IMR-90 (cell line): ENCODE measurements around the gene HOXD8.

Source experiments
- BHLHE40 ChIP-seq: fragments of 150-350 bp; IDR thresholded peaks from 2 replicates; pipeline ENCODE4 v1.6.1; 2016; ENCODE audit warnings: mild to moderate bottlenecking, low read depth, low read length
- CHD1 ChIP-seq: IDR thresholded peaks from 2 replicates; pipeline ENCODE4 v1.6.1; 2012; ENCODE audit warnings: low read depth, low read length, improper control_type of control experiment
- CTCF ChIP-seq: conservative IDR thresholded peaks from 2 replicates; pipeline ENCODE4 v1.5.1; 2012; ENCODE audit warnings: mild to moderate bottlenecking, low read depth, low read length, improper control_type of control experiment
- FOS ChIP-seq: fragments of 150-350 bp; IDR thresholded peaks from 2 replicates; pipeline ENCODE4 v1.6.1; 2016; ENCODE audit warnings: low read depth, low read length
- MAZ ChIP-seq: IDR thresholded peaks from 2 replicates; pipeline ENCODE4 v1.6.1; 2012; ENCODE audit warnings: low read depth, mild to moderate bottlenecking, low read length, improper control_type of control experiment, moderate library complexity, borderline replicate concordance
- NFE2L2 ChIP-seq: fragments of 150-350 bp; IDR thresholded peaks from 2 replicates; pipeline ENCODE4 v1.6.1; 2016; ENCODE audit warnings: low read depth, mild to moderate bottlenecking, low read length
- POLR2A ChIP-seq: IDR thresholded peaks from 2 replicates; pipeline ENCODE4 v1.6.1; 2012; ENCODE audit warnings: mild to moderate bottlenecking, low read depth, low read length
- RFX5 ChIP-seq: IDR thresholded peaks from 2 replicates; pipeline ENCODE4 v1.8.0; 2012; ENCODE audit warnings: low read depth, mild to moderate bottlenecking, low read length, moderate library complexity
- SMC3 ChIP-seq: fragments of 150-350 bp; IDR thresholded peaks from 2 replicates; pipeline ENCODE4 v1.6.1; 2016; ENCODE audit warnings: low read depth, mild to moderate bottlenecking, antibody characterized with exemption, low read length, moderate library complexity

- no peak for TF ChIP-seq CTCF
- TF ChIP-seq CHD1 = no peak
- no peak for TF ChIP-seq POLR2A
- TF ChIP-seq FOS = no peak
- TF ChIP-seq NFE2L2 = no peak
- TF ChIP-seq SMC3 = no peak
- no peak for TF ChIP-seq MAZ
- no peak for TF ChIP-seq BHLHE40
- TF ChIP-seq RFX5 = no peak
These were observed 43.5 kb downstream of the HOXD8 start for GRCh38 chr2:176172895-176173566.
